ENCODE results near the gene COL19A1.

The COL19A1 gene

DNA sequence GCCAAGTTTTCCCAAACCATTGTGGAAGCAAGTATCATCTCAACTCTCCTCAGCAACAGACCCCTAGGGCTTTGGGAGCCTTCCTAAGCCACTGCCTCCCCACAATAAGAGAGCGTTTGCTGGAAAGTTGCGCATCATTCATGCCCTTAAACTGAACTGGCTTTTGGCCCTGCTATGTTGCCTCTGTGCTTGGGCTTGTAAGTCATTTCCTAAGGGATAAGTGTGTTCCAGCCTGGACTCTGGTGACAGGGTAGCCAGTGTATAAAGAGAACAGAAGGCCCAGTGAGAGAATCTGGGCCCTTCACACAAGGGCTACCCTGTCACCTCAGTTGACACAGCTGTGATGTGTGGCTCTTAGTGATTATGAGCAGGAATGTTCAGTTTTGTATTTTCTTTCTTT, 358.7 kb downstream of the COL19A1 start:
- DNase-seq (ENCODE audit: low spot score), result no peak

DNA sequence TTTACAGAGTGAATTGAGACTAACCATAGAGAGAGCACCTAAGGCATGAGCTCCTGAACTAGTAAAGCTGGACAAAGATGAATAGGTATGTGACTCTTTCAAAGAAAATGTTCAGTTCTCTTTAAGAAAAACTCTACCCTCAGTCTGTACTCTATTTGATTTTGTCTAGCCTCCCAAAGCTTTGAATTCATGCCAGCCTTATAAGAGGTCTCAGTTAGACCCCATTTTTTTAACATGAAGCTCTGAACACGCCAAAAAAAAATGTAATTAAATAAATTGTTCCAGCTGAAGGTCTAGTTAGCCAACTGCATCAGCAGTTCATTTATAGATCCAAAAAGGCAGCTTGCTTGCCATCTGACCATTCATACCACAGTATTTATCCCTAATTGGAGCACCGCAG, 365.0 kb downstream of the COL19A1 start:
- no peak for DNase-seq (ENCODE audit: low spot score)

DNA sequence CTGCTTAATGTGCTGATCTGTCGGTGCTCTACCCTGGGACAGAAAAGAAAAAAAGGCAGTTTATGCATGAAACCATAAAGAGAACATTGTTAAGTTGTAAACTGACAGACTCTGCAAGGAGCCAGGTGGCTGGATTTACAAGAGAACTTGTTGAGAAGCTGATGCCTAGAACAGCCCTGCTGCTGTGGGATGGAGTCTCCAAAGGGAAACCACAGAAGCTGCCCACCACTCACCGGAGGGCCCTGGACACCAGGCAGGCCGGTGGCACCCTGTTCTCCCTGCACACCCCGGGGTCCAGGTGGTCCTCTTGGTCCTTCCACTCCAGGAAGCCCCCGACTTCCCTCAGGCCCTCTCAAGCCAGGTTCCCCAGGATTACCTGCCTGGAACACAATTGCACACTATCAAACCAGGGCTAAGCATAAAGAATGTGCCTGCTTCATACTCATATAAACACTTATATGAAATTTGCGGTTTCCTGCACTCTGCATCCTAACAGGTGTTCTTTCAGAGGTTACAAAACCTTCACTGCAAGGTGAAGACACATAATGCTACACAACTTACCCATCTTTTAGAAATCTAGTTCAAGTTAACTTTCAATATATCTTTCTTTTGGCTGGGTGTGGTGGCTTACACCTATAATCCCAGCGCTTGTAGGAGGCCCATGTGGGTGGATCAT, 368.3 kb downstream of the COL19A1 start:
- DNase-seq (ENCODE audit: low spot score), result no peak

DNA sequence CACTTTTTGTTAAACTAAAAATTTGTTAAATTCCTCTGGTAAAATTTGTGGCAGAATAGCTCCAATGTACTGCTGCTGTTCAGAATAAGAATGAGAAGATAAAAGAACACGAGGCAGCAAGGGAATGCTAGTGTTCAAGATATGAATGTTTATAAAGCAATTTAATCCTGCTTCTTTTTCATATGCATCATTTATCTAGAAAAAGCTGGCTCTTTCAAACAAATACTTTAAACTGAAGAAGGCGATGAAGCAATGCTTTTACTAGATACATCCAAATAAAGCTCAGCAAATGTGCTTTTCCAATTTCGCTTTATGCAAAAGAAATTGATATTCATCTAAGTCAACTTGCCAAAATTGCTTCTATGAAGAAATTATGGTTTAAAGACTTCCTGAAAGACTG, 370.0 kb downstream of the COL19A1 start:
- DNase-seq (ENCODE audit: low spot score), result no peak

DNA sequence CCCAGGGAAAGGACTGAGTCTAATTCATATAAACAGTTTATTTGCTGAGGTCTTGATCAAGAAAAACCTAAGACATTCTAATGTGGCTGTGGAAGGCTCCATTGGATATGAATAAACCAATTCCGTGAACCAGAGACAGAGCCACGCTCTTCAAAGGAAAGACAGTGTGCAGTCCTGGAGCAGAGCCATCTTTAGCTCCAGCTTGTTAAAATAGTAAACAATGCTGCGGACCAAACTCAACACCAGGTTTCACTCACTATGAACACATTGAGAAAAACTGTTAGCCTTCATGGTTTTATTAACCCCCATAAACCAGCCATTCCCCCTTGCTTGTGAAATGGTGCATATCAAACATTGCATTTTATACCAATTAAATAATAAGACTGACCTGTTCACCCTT, 374.7 kb downstream of the COL19A1 start:
- no peak for DNase-seq (ENCODE audit: low spot score)

DNA sequence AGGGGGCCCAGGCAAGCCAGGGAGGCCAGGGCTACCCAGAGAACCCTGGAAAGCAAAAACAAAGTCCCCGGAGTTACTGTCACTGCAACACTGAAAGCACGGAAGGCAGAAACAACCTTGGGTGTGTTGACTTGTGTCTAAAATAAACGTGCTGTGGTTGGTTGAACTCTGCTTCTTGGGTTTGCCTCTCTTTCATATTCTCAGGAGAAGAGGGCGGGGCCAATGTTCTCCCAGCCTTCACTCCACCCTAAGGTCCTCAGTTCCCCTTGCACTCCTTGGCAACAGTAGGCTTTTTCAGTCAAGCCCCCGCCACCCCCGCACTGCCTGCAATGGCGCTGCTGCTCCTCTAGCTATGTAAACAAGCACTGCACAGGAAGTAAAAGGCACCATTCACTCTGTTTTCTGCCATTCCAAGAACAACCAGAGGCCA, 375.6 kb downstream of the COL19A1 start:
- no peak for DNase-seq (ENCODE audit: low spot score)

DNA sequence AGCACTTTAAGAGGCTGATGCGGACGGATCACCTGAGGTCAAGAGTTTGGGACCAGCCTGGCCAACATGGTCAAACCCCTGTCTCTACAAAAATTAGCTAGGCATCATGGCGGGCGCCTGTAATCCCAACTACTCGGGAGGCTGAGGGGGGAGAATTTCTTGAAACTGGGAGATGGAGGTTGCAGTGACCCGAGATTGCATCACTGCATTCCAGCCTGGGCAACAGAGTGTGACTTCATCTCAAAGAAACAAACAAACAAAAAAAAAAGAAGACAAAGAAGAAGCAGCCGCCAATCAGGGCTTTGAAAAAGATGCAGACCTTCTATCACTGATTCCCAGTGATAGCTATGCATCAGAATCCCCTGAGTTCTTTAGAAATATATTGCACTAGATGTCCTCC, 379.8 kb downstream of the COL19A1 start:
- DNase-seq (ENCODE audit: low spot score), result no peak

DNA sequence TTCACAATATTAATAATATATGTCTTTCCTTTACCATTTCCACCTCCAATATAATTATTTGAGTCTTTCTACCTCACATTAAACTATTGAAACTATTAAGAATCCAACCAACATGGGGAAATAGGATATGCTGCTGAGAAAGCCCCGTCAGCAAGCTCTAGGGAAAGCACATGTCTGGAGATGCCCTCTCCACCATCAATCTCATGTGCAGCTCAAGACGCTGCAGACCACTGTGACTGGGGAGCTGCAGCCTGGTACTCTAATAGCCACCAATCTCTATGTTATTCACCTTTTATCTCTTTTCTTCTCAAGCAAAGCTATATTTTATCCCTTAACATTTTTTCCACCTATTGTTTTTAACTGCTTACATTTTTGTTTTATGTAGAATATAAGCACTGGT, 386.2 kb downstream of the COL19A1 start:
- no peak for DNase-seq (ENCODE audit: low spot score)

DNA sequence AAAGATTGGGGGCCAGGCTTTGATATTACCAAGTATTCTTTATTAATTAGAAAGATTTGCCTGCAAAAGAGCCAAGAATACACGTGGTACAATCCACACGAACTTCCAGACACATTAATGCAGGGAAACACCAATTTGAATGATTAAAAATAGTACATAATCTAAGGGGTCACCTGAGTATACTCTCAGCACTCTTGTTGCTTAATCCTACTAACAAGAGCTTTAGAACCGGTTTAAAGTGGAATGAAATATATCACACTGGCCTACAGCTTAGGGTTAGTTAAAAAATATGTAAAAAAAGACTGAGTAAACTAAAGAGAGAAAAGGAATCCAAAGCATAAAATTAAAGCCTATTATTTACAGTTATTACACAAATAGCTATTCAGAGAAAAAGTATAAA, 387.6 kb downstream of the COL19A1 start:
- no peak for DNase-seq (ENCODE audit: low spot score)

DNA sequence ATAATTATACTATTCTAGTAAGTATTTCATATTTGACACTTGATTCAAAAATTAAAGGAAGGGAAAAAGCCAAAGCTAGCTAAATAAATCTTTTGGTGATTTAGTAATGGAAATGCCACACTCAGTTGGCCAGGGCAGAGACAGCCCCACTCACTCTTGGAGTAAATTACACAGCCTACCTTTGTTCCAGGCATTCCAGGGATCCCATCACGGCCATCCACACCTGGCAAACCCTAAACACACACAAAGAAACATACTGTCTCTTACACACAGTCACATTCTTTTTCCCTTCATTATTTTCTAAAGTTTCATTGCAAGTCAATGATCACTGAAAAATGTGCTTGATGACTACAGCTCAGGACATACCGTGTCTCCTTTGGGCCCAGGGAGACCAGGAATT, 388.4 kb downstream of the COL19A1 start:
- no peak for DNase-seq (ENCODE audit: low spot score)

DNA sequence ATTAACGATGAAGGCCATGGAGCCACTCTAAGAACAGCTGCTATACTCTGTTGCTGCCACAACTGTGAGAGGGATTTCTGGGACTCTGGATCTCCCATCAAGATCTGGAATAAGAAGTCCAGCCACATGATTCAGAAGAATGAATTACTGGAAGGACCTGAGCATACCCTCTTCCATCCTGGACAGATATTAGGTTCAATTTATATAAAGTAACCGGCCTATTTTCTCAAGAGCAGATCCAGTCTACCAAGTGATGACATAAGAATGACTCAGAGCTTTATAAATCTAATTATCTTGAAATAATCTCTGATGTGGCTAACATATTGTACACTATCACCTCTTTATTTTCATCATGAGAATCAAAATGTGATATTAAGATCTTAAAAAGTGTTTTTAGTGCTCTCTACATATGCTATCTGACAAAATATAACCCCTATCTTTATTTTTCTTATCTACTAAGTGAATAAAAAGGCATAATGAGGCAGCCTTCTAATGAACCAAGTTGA, 391.5 kb downstream of the COL19A1 start:
- DNase-seq (ENCODE audit: low spot score), result no peak

DNA sequence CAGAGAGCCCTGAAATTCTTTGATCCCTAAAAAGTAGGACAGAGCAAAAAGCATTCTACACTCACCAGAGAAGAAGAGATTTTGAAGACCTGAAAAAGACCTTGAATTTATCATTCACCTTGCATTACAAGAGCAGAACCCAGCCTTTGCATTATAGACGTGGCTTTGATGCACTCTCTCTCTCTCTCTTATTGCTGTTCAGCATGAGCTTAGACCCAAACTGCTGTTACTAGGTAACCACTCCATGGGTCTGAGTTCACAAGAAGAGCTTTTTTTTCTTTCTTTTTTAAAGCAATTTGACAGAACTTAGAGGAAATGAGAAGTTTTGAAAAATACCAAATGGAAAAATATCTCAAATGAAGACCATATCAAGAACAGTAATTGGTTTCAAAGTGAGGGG, 392.1 kb downstream of the COL19A1 start:
- DNase-seq (ENCODE audit: low spot score), result no peak
